NCI-H510A treated with DMSO at 0.1 percent for 48 hours (cell line): ENCODE data around the gene MUC5B.

Source experiments
- DNase-seq: peaks from one replicate; lab custom pipeline; 2025; lab: John Stamatoyannopoulos, UW

The MUC5B gene

DNA sequence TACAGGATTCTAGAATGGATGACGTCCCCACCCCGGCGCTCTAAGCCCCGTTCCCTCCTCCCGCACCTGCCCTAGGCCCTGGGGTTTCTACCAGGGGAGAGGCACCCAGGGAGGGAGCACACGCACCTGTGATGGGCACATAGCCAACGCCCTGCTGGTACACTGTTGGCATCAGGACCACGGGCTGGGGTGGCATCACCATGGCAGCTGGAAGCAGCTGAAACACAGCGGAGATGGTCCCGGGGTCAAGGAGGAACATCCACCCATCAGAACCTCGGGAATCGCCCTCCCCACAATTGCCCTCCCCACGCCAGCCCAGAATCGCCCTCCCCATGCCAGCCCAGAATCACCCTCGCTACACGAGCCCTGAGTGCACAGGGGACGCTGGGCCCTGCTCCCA, 63.0 kb downstream of the MUC5B start:
- DNase-seq, result no peak

DNA sequence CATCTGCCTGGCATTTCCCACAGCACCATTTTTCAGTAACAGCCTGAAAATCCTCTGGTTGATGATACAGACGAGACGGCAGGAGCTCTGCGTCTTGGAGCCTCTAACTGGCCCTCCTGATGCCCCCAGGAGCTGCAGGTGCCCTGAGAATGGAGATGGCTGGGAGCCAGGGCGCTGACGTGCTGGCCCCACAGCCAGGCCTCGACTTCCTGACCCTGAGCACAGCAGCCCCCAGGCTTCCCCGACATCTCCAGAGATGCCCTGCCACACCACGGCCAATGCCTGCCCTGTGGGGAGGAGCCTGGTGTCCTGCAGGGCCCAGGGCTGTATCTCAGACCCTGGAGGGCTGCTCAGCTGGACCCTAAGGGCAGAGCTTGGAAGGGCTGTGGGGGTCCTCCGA, 65.1 kb downstream of the MUC5B start:
- DNase-seq, result no peak

DNA sequence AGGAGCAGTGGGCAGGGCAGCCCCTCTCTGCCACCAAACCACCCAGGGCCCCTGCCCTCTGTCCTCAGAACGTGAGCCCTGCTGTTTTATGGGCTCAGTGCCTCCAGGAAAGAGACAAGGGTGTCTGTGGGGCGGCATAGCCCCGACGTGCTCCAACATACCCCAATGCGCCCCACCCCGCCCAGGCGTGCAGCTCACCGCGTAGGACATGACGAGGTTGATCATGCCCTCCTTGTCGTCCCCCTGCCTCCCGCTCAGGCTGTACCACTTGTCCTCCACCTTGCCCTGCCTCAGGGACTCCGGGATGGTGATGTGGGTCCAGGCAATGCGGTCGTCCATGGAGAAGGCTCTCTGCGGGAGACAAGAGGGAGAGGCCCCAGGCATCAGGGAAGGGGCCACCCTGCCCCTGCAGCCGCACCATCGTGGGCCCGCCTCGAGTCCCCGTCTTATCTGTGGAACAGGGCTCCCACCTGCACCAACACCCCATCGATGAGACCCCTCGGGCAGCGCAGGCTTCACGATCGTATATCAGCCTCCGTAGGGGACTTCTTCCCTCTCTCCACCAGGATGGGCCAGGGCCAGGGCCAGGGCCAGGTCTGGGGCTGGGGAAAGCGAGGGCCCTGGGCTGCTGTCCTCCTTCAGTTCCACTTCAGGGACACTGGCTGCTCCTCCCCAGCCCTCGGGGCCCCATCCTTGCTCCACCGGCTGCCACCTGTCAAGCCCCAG, 65.7 kb downstream of the MUC5B start:
- no peak for DNase-seq

DNA sequence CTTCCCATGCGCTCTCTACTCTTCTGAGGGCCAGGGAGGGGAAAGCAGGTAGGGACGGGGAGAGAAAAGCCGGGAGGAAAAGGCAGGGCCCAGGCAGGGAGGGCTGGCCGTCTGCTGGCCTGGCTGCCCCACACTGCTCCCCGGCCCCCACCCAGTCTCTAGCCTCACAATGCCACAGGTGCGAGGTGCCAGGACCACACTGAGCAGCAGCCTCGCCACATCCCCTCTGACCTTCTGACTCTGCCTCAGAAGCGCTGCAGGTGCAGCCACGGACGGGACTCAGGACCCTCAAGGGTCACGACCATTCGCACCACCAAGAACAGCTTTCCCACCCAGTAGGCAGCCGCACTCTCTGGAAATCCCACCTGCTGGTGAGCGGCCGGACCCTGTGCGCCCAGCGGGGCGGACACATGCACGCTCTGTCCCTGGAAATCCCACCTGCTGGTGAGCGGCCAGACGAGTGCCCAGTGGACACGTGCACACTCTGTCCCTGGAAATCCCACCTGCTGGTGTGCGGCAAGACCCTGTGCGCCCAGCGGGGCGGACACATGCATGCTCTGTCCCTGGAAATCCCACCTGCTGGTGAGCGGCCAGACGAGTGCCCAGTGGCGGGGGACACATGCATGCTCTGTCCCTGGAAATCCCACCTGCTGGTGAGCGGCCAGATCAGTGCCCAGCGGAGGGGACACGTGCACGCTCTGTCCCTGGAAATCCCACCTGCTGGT, 66.5 kb downstream of the MUC5B start:
- DNase-seq, result no peak

DNA sequence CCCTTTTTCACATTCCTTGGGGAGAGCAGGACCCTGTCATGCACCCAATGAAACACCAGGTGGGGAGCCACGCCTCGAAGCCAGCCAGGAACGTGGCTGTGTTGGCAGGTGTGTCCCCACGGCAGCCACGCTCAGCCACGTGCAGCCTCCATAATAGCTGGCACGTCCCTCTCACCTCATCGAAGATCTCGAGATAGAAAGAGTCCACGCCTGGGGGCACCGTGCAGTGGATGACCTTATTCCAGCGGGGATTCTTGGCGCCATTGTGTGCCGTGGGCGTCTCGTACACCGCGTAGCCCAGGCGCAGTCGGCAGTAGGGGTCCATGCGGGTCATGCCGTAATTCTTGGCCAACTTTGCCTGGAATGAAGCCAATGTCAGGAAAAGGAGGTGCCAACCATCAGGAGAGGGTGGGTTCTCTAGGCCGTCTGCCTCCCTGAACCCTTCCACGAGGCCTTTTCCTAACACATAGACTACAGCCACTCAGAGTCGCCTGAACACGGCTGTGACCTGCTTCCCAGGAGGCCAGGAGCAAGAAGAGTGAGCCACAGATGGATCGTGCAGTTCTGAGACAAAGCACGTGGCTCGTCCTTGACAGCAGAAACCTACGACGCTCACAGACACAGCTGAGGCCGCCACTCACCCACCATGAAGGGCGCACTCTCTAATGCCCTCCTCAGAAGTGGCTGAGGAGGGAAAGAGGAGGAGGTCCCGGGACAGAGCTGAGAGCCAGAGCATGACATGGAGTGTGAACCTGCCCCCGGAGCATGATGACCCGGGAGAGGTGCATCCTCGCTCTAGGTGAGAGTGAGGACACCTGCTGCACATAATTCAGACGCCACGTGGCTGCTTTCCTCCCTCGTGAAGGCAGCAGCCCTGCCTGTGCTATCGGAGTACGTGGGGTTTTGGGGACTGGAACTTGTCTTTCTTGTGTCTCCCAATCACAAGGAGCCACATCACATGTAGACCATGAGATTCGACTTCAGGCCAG, 67.5 kb downstream of the MUC5B start:
- DNase-seq, result no peak

DNA sequence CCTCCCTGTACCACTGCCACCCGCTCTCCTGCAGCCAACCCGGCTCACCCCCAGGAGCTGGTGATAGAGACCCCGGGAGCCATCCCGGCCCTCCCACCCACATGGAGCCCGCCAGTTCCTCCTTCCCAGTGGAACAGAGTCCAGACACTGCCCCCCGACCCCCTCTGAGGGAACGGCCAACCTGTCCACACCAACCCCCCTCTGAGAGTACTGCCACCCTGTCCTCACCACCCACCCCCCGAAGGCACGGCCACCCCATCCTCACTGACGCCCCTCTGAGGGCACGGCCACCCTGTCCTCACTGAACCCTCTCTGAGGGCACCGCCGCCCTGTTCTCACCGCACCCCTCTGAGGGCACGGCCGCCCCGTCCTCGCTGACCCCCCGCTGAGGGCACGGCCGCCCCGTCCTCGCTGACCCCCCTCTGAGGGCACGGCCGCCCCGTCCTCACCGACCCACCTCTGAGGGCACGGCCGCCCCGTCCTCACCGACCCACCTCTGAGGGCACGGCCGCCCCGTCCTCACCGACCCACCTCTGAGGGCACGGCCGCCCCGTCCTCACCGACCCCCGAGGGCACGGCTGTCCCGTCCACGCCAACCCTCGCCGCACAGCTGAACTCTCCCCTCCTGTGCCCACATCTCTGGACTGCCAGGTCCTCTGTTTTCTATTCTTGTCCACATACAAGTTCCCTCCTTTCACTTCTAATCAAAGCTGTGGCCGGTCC, 68.6 kb downstream of the MUC5B start:
- DNase-seq, result no peak

DNA sequence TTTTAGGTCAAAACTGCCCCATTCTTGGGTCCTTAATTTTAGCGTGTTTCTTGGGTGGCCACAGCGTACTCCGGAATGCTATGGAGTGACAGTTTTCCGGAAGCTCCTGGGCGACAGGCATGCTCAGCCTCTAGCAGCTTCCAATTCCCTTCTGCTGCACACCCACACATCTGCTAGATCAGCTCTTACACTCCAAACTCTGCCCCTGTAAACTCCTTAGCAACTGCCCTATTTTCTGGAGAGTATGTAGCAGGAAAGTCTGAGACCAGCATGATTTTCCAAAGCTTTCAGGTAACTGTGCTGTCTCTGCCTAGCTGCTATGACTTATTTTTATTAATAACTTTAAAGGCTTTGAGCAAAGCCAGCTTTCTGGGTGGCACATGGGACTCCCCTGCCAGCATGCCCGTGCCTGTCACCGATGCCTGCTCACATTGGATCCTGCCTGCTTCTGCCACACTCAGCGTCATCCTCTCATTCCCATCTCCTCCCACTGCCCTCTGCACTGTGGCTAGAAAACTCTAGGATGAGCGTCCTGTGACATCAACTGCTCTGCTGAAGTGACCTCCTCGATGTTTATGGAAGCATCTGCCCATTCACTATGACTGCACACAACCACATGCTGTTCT, 69.3 kb downstream of the MUC5B start:
- no peak for DNase-seq

DNA sequence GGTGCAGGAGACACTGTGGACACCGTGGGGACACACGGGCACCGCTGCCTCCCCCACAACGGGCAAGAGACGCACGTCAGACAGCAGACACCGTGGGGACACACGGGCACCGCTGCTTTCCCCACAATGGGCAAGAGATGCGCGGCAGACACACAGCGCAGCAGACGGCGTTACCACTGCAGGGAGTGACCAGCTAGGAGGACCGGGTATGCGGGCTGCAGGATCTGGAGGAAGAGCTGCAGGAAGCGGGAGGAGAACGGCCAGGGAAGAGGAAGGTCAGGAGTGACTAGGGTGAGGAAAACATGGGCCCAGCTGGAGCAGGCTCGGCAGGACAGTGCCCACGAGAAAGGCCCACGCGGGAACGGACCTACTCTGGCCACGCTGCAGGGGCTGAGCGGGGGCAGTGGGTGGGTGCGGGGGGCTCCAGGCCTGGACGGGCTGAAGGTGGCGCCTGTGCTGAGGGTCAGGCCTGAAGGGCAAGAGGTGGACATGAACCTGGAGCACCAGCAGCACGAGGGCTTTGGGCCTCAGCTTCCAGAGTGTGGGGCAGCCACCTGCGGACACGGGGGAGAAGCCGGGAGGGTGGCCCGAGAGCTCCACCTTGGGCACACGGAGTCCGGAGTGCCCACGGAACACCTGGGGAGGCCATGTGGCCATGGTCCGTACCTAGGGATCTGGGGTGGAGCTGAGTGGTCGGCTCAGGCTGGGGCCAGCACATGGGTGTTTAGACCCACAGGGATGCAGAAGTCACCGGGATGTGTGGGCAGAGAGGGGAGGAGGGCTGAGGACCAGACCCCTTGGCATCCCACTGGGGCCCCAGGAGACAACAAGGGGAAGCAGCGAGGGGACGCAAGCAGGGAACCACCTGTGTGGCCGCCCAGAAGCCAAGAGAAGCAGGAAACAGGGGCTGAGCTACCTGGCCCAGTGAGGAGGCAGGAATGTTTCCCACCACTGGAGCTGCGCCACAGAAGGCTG, 70.1 kb downstream of the MUC5B start:
- DNase-seq, result no peak

DNA sequence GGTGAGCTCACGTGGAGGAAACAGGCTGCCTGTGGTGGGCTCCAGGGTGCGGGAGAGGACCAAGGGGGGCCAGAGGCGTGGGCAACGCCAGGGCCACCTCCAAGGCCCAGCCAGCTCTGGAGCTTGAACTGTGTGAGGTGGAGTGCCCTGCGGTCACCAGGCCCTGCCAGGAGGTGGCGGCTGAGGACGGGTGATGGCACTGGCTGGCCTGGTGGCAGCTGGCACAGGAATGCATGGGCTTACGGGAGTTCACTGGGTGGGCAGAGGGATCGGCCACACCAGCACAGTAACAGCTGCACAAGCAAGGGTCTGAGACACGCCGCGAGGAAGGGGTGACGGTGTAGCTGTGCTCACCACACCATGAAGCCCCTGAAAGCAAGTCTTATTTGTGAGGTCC, 70.8 kb downstream of the MUC5B start:
- no peak for DNase-seq

DNA sequence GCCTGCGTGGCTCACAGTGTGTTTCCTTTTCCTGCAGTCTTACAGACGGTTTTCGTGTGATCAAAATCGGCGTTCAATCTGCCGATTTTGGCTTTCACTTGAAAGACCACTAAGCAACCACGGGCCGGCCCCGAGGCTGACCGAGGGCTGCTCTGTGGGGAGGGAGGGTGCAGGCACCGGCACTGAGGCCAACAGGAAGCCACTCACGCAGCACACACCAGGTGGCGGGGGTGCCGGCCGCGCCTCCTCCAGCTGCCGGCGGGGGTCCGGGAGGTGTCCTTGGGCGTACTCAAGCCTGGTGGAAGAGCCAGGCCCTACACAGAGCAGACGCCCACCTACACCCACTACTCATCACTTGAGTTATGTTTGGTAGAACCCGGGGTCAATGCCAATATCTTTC, 72.2 kb downstream of the MUC5B start:
- DNase-seq, result no peak

DNA sequence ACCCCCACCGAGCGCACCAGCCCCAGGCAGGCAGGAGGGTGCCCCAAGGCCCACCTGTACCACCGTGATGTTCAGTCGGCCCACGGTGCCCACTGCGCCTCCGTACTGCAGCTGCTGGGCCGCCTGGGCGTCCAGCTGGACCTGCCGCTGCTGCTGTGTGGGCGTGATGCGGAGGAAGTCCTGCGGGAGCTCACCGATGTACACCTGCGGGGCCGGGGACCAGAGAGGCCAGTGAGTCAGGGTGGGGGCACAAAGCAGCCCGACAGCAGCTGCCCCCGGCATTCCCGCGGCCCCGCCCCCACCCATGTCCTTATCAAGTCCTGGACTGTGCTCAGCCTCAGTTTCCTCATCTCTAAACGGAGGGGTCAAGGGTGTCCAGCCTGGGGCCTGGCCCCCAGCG, 72.7 kb downstream of the MUC5B start:
- no peak for DNase-seq

DNA sequence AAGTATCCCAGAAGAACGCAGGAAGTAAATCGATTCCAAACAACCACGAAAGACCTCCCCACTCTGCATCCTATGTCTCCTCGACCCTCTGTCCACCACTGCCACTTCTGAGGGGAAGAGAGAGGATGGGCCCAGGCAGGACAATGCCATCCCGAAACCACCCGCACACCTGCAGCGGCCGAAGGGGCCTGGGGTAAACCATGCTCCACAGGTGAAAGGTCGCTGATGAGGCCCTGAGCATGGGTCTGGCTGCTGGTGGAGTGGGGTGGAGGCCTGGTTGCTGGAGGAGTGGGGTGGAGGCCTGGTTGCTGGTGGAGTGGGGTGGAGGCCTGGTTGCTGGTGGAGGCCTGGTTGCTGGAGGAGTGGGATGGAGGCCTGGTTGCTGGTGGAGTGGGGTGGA, 73.4 kb downstream of the MUC5B start:
- DNase-seq, result no peak

DNA sequence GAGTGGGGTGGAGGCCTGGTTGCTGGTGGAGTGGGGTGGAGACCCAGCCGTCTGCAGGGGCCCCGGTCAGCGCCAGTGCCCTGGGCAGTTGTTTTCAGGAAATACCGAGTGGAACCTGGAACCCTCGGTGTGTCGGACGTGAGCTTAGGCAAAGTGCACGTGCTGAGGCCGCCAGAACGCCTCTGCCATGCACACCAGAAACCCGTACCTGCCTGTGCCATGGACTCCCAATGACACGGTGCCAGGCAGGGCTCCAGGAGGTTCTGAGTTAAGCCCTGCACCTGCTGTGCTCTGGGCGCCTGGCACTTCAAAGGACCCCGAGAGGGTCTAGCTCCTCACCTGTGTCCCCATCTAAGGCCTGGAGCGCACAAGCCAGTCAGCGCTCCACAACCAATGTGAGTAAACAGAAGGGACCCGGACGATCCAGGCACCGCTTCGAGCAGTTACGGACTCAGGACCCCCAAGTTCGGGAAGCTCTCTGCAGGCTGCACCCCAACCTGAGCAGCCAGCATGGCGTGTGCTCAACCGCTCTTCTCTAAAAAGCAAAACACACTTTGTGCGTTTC, 74.2 kb downstream of the MUC5B start:
- DNase-seq, result no peak

DNA sequence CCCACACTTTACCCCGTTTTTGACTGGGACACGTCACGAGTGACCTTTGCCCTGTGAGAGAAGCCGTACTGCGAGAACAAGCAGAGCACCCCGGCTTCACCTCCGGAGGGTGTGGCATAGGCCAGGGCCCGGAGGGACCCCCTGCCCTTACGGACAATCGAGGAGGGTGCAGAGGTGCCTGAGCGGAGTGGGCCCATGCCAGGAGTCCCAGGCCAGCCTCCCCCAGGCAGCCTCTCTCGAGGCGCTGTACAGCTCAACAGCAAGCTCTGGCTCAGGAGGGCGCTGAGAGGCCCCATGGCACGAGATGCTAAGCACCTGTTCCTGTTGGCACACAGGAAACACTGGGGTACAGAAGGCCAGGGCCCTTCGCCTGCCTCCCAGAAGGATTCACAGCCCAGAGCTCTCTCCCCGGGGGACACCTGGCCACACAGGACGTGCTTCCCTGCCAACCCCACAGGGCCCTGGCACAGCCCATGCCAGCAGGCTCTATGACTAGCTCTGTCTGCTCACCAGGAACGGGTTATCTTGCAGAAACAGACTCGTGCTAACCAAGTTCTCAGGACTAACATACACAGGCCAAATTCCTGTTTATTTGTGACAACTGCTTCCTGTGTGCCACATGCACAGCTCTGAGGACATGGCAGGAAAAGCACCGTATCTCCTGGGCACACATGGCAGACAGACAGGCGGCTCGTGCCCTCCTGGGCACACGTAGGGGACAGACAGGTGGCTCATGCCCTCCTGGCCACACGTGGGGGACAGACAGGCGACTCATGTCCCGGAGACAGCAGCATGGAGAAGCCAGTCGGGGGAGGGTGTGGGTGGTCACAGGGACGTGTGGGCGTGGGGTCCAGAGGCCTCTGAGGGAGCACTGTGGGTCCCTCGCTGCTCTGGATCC, 75.0 kb downstream of the MUC5B start:
- DNase-seq, result no peak

DNA sequence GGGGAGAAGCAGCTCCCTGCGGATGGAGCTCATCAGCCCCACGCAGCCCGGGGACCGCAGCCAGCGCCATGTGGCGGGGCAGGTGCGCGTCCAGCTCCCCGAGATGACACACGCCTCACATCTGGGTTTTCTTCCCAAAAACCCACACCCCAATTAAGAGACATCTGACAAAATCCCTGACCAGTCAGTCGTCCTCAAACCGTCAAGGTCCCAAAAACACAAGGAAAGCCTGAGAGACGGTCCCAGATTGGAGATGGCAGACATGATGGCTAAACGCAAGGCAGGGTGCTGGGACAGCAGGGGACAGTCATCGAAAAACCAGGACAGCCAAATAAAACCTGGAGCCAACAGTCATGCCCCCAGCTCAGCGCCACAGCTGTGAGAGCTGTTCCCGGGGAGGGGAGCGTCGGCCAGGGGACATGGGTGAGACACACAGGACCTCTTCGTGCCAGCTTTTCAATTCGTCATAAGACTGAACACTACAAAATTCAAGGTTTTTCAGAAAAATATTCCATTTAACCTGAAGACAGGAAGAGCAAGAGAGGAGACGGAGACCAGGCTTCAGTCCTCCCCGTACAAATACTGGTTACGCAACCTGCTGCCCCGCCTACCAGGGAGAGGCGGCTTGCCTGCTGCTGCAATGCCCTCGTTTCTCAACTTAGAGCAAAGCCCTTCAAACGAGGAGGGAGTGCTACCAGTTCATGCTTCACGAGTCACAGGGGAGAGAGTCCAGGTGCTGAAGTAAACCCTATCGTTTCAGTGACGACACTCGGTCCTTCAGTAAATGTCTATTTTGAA, 76.0 kb downstream of the MUC5B start:
- DNase-seq, result peak; percentile 80

DNA sequence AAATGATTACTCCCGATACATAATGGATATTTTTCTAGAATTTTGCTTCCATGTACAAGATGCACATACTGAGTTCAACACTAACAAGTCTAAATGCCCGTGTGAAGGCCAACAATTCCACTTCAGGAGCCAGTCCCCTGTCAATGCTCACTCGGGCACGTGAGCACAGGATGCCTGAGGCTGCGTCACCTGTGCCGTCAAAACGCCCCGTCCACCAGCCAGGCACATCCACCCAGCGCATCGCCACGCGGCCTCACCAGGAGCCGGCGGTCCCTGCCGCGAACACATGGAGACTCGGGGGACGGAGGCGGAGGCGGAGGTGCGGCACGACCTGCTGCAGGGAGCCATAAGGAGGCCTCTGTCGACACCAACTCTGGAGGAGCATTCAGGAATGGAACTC, 76.8 kb downstream of the MUC5B start:
- no peak for DNase-seq

DNA sequence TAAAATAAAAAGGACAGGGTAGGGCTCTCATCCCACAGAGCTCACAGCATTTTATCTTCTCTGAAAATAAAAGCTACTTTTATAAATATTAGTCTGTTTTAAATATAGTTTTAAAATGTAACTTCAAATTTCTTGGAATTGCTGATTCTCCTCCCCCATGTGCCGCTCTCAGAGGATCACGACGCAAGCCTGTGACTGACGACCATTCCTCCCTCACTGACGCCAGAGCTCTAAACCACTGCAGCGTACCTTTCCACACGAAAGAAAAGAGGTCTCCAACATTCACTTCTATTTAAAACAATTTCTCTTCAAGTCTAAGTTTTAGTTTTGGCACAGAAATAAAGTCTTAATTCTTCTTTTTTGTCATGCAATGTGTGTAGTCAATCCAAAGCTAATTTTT, 77.3 kb downstream of the MUC5B start:
- no peak for DNase-seq

DNA sequence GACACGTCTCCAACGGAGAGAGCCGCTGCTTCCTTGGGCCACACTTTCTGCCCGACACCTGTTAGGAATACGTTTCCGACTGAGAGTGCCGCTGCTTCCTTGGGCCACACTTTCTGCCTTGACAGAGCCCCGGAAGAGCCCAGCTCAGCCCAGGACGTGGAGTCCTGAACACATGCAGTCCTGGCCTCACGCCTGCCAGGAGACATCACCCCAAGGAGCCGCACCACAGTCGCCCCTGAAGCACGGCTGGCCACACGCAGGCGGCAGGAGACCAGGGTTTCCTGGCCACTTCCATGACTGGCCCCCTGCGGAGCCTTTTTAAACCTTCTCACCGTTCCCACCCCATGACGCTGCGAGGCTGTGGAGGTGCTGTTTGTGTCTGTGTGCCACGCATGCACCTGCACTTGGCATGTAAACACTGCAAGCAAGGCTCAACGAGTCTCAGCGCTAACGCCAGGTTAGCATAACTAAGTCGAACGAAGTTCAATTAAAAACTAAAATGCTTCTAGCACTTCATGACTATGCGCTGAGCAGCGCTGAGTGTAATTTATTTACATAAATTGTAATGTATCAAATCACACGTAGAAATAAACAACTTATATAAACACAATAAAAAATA, 77.8 kb downstream of the MUC5B start:
- DNase-seq, result peak; percentile 5
